GM18526 (cell line): ENCODE data around the gene CBR1.

ENCODE experiments used
- POLR2A ChIP-seq: IDR thresholded peaks from 3 replicates; pipeline ENCODE4 v1.6.1; 2011; ENCODE audit not compliant: insufficient read length; ENCODE audit errors: extremely low read depth

The CBR1 gene

GRCh38 chr21:36069713-36070583 lies at the start of gene CBR1:
TSS of gene CBR1 (plus strand) at chr21:36070024. CDS start at chr21:36070116, 92 bp downstream.
- TF ChIP-seq POLR2A: peak; percentile 80

GRCh38 chr21:36021251-36021837 lies 48.5 kb upstream of the CBR1 start:
- no peak for TF ChIP-seq POLR2A

- no peak for TF ChIP-seq POLR2A
These were observed 47.3 kb upstream of the CBR1 start for GRCh38 chr21:36022427-36023091.

- no peak for TF ChIP-seq POLR2A
These were observed 46.7 kb upstream of the CBR1 start for GRCh38 chr21:36023092-36023480.

GRCh38 chr21:36024782-36025181 lies 45.0 kb upstream of the CBR1 start:
- no peak for TF ChIP-seq POLR2A

GRCh38 chr21:36027347-36027746 lies 42.5 kb upstream of the CBR1 start:
- TF ChIP-seq POLR2A: no peak

- TF ChIP-seq POLR2A: no peak
These were observed 41.4 kb upstream of the CBR1 start for GRCh38 chr21:36028127-36029069.

- no peak for TF ChIP-seq POLR2A
These were observed 40.5 kb upstream of the CBR1 start for GRCh38 chr21:36029309-36029708.

- TF ChIP-seq POLR2A: no peak
These were observed 39.1 kb upstream of the CBR1 start for GRCh38 chr21:36030581-36031189.

GRCh38 chr21:36032647-36033406 lies 37.0 kb upstream of the CBR1 start:
- no peak for TF ChIP-seq POLR2A

GRCh38 chr21:36034211-36034913 lies 35.5 kb upstream of the CBR1 start:
- no peak for TF ChIP-seq POLR2A

GRCh38 chr21:36035381-36035791 lies 34.4 kb upstream of the CBR1 start:
- no peak for TF ChIP-seq POLR2A

GRCh38 chr21:36038701-36039497 lies 30.9 kb upstream of the CBR1 start:
- no peak for TF ChIP-seq POLR2A

- no peak for TF ChIP-seq POLR2A
These were observed 30.0 kb upstream of the CBR1 start for GRCh38 chr21:36039861-36040260.
